NCI-H2171 treated with DMSO at 0.1 percent for 48 hours (cell line): ENCODE results near the gene GUCY1A1.

Experiments
- DNase-seq: peaks from one replicate; lab custom pipeline; 2025; lab: John Stamatoyannopoulos, UW

The GUCY1A1 gene

DNA sequence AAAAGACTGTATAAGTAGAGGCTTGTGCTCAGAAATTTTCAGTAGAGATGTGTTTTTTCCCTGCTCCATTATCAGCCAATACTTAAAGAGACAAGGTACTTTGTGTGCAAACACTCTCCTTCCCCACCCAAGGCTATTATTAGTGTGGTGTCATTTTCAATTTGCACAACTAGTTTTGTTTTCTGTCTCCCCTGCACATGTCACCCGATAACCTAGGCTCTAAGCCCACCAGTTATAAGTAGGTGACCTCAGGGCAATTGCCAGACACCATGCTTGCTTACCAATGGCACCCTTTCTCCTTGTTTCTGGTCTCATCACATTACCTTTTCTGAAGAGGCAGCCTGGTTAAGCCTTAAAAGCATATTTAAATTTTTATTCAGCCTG is 8.0 kb upstream of the GUCY1A1 start:
- no peak for DNase-seq

DNA sequence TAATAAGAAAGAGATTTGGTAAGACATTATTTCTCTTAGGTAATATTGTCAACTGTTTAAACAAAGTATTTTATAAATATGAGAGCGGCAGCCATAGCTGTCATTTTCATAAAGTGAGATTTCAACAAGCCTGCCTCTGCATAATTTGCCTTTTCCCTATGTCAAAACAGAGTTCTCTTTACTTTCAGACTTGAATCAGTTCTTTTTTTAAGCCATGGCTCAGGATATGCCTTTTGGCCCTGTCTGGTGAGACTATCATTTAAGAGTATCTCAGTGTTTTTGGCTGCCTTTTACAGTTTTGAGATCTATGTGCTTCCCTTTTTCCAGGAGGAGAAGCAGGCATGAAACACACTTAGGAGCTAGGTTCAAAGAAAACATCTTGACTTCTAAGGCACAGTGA is 7.5 kb upstream of the GUCY1A1 start:
- DNase-seq = no peak

DNA sequence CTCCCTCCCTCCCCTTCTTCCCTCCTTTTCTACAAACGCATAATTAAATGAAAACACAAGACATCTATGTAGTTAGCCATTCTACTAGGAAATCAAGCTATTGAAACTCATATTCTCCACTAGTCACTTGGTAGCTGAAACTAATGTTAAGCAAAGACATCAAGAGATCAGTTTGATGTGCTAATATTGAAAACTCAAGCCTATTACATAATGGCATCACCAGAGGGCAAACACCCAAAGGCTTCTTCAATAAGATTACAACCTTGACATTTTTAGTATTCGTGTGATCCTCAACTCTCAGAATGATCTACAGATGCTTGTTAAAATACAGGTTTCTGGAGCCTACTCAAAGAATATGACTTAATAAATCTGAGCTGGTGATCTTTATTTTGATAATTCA is 6.2 kb upstream of the GUCY1A1 start:
- DNase-seq = no peak

GRCh38 chr4:155665054-155665453 is 1.6 kb upstream of the GUCY1A1 start:
- DNase-seq = no peak

DNA sequence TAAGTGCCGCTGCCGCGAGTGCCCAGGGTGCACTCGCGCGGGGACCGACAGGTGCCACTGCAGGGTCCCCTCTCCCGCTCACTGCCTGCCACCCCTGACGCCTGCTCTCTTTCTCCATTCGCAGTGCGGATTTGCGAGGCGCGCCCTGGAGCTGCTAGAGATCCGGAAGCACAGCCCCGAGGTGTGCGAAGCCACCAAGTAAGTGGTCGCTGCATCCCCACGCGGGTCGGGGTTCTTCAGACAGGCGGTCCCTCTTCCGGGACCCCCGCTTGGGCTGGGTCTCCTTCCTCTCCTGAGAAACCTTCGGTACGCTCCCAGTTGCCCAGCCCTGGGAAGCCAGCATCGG is 547 bp downstream of the GUCY1A1 start:
- no peak for DNase-seq

DNA sequence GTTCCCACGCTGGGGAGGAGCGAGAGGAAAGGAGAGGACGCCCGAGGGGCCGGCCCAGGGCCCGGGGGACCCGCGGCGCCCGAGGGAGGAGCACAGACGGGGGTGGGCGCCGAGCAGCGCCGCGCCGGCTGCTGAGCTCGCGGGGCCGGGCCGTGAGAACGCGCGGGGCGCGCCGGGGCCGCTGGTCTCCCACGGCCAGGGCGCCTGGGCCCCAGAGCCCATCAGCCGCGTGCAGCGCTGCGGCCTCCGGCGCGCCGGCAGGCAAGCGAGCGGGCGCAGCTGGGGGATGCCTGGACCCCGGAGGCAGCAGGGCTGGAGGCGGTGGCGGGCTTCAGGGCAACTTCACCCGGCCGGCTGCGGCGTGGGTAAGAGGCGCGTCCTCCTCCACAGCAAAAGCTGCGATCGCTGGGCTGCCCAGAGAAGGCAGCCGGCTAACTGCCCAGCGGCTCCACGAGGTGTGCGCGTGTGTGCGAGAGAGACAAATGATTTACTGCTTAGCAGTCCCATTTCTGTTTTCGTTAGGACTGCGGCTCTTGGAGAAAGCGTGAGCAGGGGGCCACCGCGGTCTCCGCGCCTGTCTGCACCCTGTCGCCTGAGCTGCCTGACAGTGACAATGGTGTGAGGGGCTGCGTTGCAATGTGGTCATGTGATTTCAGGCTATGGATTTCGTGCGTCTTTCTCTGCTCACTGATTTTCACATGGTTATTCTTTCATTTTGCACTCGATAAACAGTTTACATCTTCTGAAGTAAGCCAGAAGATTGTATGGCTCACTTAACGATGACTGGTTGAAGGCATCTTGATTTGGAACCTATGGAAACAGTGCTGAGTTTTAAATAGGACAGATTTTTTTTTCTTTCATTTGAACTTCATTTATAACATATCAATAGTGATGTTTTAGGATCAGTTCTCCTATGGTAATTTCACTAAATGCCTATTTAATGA is 1.2 kb downstream of the GUCY1A1 start:
- no peak for DNase-seq

- no peak for DNase-seq
Observed at GRCh38 chr4:155668707-155669220, 2.1 kb downstream of the GUCY1A1 start.

GRCh38 chr4:155672342-155672741 is 5.7 kb downstream of the GUCY1A1 start:
- no peak for DNase-seq

DNA sequence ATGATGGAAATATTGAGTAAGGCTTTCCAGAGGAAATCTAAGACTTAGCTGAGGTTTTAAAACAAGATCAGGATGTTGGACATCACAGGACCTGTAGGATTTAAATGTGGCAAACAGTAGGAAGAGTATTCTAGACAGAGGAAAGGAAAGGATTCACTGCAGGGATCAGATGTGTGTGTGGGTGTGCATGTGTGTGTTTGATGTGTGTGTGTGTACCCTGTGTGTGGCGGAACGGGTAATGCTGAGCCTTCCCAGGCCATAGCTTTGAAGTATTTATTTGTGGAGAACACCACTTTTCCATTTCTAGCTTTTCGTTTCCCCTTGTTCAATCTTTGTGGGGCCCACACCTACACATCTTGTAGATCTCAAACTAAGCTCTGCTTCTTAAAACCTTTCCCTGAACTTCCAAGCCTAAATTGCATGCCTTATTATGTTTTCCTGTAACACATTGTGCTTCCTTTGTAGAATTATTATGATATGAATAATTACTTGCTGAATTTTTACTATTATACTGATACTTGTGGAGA is 6.9 kb downstream of the GUCY1A1 start:
- DNase-seq = no peak

DNA sequence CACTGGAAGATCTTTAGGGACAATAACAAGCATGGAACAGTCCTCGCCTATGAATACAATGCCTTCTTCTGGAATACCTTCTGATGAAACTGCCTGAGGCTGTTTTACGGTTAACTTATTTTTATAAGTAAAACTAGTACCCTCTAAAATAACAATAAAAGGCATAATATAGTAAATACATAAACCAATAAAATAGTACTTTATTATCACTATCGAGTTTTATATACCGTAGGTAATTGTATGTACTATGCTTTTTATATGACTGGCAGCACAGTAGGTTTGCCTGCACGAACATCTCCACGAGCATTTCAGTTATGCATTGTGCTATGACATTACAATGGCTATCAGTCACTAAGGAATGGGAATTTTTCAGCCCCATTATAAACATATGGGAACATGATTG is 8.0 kb downstream of the GUCY1A1 start:
- DNase-seq = no peak

DNA sequence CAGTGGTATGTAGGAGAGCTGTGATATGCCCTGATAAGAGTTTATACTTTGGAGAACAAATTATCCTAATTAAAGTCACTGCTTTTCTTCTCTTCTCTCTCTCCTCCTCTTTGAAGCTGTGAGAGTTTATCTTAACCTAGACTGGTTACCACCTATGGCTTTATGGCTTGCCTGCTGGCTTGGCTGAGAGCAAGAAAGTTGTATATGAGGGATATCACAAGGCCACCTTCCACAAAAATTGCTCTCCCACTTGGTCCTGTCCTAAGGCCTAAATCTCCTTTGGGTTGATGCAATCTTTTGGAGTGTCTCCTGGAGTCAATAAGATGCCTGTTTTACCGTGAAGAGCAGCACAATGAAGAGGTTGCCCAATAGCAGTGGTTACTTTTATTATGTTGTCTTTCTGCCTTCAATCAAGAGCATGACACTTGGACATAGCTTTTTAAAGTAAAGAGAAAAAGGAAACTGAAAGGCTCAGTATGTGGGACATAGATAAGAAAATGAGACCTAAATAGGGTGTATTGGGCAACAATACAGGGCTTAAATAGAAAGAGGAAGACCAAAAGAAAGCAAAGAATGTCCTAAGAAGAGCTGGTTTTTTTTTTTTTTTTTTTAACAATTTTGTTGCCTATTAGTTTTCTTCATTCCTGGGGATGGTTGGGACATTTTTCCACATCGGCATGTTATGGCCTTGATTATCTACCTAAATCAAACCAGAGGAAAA is 9.2 kb downstream of the GUCY1A1 start:
- DNase-seq = no peak

DNA sequence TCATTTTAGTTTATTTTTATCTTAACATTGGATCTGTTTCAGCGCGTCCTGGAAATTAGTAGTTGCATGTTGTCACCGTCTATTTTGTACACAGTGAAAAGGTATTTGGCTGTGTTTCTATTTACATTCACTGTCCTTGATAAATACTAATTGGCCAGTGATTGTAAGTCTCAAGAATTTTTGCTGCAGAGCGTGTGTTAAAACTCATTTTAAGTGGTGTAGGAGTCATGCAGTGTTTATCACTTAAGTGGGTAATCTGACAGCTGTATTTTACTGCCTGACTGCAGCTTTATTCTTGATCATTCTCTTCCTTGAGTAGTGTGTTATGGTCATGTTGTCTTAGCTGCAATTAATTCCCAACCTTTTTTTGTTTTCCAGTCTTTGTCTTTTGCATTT is 9.8 kb downstream of the GUCY1A1 start:
- no peak for DNase-seq

- no peak for DNase-seq
Observed at GRCh38 chr4:155678011-155678410, 11.4 kb downstream of the GUCY1A1 start.

DNA sequence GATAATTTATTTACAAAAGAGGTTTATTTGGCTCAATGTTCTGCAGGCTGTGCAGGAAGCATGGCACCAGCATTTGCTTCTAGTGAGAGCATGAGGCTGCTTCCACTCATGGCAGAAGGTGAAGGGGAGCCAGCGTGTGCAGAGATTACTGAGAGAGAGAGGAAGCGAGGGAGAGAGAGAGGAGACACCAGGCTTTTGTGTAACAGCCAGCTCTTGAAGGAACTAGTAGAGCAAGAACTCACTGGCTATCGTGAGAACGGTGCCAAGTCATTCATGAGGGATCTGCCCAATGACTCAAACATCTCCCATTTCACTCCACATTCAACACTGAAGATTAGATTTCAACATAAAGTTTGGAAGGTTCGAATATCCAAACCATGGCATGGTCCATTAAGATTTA is 12.7 kb downstream of the GUCY1A1 start:
- DNase-seq = no peak

GRCh38 chr4:155681886-155682285 is 15.2 kb downstream of the GUCY1A1 start:
- DNase-seq = no peak

DNA sequence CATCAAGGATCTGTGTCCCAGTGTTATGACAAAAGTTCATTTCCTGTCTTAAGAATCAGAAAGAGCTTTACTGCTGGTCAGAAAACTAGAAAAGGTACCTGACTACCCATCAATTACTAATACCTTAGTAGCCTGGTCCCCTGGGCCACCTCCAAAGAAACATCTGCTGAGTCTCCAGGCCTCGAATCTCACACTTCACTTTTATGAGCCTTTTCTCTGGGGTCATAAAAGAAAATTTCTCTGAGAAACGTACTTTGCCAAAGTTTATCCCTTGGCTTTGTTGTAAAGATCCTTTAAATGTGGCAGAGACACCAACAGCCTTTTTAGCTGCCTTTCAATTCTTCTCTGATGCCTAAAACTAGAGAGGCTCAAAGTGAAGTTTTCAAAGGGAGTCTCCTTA is 17.8 kb downstream of the GUCY1A1 start:
- no peak for DNase-seq

DNA sequence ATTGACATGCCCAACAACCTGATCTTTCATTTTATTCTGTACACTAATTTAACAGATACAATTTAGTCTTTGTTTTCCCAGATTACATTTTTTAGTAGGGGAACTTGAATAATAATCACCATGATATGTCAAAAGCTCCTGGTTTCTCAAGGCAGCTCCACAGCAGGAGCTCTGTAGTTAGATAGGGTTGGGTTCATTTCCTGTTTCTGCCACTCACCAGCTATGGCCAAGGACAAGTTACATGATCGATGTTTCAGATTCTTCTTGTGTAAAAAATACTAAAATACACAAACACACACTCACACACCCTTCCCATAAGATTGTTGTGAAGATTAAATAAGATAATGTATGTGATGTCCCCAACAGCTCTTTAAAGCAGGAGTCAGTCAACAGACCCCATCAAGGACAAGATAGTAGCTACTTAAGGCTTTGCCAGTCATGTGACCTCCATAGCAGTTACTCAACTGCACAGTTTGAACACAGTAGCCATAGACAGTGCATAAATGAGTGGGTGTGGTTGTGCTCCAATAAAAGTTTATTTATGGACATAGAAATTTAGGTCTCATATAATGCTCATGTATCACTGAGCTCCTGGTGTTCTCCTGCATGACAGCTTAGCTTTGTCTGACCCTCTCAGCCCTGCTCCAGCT is 18.4 kb downstream of the GUCY1A1 start:
- DNase-seq = no peak

- peak; percentile 12 for DNase-seq
Observed at GRCh38 chr4:155687380-155687982, 20.8 kb downstream of the GUCY1A1 start.

- DNase-seq = no peak
Observed at GRCh38 chr4:155688211-155688610, 21.6 kb downstream of the GUCY1A1 start.

GRCh38 chr4:155688860-155689259 is 22.2 kb downstream of the GUCY1A1 start:
- no peak for DNase-seq

DNA sequence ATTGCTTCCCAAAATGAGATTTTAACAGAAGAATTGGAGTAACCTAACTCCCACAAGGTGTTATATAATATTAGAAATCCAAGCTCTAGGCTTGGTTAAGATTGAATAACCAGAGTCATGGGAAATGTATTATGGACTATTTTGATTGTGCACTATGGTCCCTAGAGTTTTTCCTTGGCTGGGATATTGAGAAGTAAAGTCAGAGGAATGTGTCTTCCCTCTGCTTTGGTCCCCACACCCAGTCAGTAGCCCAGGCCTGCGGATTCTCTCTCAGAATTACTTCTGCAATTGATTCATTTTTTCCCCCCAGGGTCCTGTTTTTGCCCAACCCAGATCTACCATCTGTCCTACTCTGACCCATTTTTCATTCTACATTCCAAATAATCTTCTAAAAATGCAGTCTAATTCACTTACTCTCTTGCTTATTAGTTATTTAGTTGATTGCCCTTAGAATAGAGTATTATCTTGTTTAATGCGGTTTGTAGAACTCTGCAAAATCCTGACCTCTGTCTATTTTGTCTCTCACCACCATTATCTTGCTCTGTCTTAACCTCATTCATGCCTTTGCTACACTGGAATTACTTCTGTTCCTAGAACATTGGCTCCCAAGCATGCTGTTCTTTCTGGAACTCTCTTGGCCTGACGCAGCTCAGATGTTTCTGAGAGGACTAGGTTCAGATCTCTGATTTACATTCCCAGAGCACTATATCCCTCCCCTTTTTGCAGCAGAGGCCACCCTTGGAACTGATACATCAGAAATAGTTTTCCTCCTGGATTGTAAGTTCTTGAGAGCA is 23.6 kb downstream of the GUCY1A1 start:
- DNase-seq = no peak
